Fibroblast of lung (primary cell): ENCODE data around the gene KLHL20.

ENCODE experiments used
- EZH2 ChIP-seq: IDR thresholded peaks from 2 replicates; pipeline ENCODE4 v1.5.1; 2012; ENCODE audit warnings: low read length, control low read depth, mild to moderate bottlenecking; ENCODE audit errors: missing control alignments
- TF ChIP-seq, protein P1 (sequence below), 2 donors: IDR thresholded peaks in 1 of 2; conservative IDR thresholded peaks in 1 of 2; 1 replicate in 1 of 2; 2 replicates in 1 of 2; pipeline ENCODE4 v1.5.1; 2011 to 2012; ENCODE audit warnings: low read length in 2 of 2, control low read depth in 1 of 2, inconsistent platforms in 1 of 2, low read depth in 1 of 2, mild to moderate bottlenecking in 1 of 2

GRCh38 chr1:173714441-173714758 lies 381 bp upstream of the KLHL20 start:
- TF ChIP-seq, protein P1, sequence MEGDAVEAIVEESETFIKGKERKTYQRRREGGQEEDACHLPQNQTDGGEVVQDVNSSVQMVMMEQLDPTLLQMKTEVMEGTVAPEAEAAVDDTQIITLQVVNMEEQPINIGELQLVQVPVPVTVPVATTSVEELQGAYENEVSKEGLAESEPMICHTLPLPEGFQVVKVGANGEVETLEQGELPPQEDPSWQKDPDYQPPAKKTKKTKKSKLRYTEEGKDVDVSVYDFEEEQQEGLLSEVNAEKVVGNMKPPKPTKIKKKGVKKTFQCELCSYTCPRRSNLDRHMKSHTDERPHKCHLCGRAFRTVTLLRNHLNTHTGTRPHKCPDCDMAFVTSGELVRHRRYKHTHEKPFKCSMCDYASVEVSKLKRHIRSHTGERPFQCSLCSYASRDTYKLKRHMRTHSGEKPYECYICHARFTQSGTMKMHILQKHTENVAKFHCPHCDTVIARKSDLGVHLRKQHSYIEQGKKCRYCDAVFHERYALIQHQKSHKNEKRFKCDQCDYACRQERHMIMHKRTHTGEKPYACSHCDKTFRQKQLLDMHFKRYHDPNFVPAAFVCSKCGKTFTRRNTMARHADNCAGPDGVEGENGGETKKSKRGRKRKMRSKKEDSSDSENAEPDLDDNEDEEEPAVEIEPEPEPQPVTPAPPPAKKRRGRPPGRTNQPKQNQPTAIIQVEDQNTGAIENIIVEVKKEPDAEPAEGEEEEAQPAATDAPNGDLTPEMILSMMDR (conservative IDR thresholded peaks at IDR 0.05 in 1 of 2, IDR thresholded peaks at IDR 0.05 in 1 of 2; ENCODE audit: low read depth in 1 of 2, low read length in 2 of 2), result no peak
- TF ChIP-seq EZH2, result no peak
